Measurements from ENCODE around the gene TAX1BP1.

TAX1BP1 gene

GRCh38 chr7:27759491-27759890, 19.5 kb downstream of the TAX1BP1 start:
- H3K36me3 ChIP-seq (ENCODE audit: insufficient read depth, low read length) = peaks cover 6% of the 10 kb centered on the region
- H3K27ac ChIP-seq (ENCODE audit: low read depth, low read length) = no peak overlapping the region
- H3K4me1 ChIP-seq (ENCODE audit: insufficient read depth, low read length) = no peaks in the 10 kb centered on the region
- no peaks in the 10 kb centered on the region for H3K9me3 ChIP-seq (ENCODE audit: low read length)
- H3K9ac ChIP-seq (ENCODE audit: low read length) = no peak overlapping the region
- no peak overlapping the region for H3K4me3 ChIP-seq (ENCODE audit: low read depth in 1 of 2, low read length in 2 of 2)
- no peaks in the 10 kb centered on the region for H3K27me3 ChIP-seq (ENCODE audit: control insufficient read depth in 1 of 2, insufficient read depth in 2 of 2, low read length in 2 of 2)

DNA sequence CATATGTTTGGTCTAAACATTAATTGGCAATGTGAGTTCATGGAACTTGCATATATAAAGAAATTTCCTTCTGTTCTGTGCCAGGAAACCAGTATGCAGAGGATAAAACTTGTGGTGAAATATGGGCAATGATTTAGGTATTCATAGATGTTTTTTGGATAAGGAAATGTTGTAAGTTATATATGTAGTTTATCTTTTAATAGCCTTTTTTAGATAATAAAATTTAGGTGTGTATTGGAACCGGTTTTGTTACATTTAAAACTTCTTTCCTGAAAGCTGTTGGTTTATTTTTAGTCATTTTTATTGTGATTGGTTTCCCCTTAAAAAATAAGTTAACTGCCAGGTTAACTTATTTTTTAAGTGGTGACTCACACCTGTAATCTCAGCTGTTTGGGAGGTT, 22.1 kb downstream of the TAX1BP1 start:
- Histone ChIP-seq H3K27me3 (ENCODE audit: control insufficient read depth in 1 of 2, insufficient read depth in 2 of 2, low read length in 2 of 2) (no peaks in the 10 kb centered on the region), H3K4me1 (ENCODE audit: insufficient read depth, low read length) (no peaks in the 10 kb centered on the region), H3K36me3 (ENCODE audit: insufficient read depth, low read length) (peaks cover 9% of the 10 kb centered on the region), H3K27ac (ENCODE audit: low read depth, low read length) (no peak overlapping the region), H3K9ac (ENCODE audit: low read length) (no peak overlapping the region), H3K4me3 (ENCODE audit: low read depth in 1 of 2, low read length in 2 of 2) (no peak overlapping the region), H3K9me3 (ENCODE audit: low read length) (no peaks in the 10 kb centered on the region)

GRCh38 chr7:27763983-27764508, 24.1 kb downstream of the TAX1BP1 start:
- no peak overlapping the region for H3K27ac ChIP-seq (ENCODE audit: low read depth, low read length)
- no peak overlapping the region for H3K4me3 ChIP-seq (ENCODE audit: low read depth in 1 of 2, low read length in 2 of 2)
- peaks cover 3% of the 10 kb centered on the region for H3K36me3 ChIP-seq (ENCODE audit: insufficient read depth, low read length)
- H3K9me3 ChIP-seq (ENCODE audit: low read length) = no peaks in the 10 kb centered on the region
- H3K27me3 ChIP-seq (ENCODE audit: control insufficient read depth in 1 of 2, insufficient read depth in 2 of 2, low read length in 2 of 2) = no peaks in the 10 kb centered on the region
- no peaks in the 10 kb centered on the region for H3K4me1 ChIP-seq (ENCODE audit: insufficient read depth, low read length)
- no peak overlapping the region for H3K9ac ChIP-seq (ENCODE audit: low read length)

DNA sequence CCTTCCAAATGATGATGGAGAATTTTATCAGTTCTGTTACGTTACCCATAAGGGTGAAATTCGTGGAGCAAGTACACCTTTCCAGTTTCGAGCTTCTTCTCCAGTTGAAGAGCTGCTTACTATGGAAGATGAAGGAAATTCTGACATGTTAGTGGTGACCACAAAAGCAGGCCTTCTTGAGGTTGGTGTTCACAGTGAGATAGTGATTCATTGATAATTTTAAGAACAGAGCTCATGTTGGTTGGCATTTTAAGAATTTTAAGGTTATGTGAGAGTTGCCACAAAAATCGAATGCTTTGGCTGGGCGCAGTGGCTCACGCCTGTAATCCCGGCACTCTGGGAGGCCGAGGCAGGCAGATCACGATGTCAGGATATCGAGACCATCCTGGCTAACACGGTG, 25.9 kb downstream of the TAX1BP1 start:
- Histone ChIP-seq H3K27ac (ENCODE audit: low read depth, low read length) (no peak overlapping the region), H3K9ac (ENCODE audit: low read length) (no peak overlapping the region), H3K36me3 (ENCODE audit: insufficient read depth, low read length) (peaks cover 11% of the 10 kb centered on the region)

DNA sequence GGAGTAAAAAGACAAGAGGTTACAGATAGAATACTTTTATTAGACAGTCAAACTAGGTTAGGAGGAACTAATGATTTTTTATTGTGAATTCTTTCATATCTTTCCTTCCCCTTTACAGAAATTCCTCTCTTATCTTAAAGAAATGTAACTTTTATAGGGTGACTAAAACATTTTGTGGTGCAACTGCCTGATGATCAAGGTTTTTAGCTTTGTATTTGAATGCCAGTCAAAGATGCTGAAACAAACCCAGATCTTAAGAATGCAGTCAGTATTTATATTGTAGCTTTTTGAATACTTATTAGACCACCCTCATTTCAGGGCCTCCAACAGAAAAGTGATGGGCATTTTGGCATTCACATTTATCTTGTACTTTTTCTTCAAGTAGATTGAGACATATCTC, 27.4 kb downstream of the TAX1BP1 start:
- H3K27me3 ChIP-seq (ENCODE audit: control insufficient read depth in 1 of 2, insufficient read depth in 2 of 2, low read length in 2 of 2) = no peaks in the 10 kb centered on the region
- no peak overlapping the region for H3K9ac ChIP-seq (ENCODE audit: low read length)
- H3K4me1 ChIP-seq (ENCODE audit: insufficient read depth, low read length) = no peaks in the 10 kb centered on the region
- no peak overlapping the region for H3K27ac ChIP-seq (ENCODE audit: low read depth, low read length)
- no peak overlapping the region for H3K4me3 ChIP-seq (ENCODE audit: low read depth in 1 of 2, low read length in 2 of 2)
- peaks cover 11% of the 10 kb centered on the region for H3K36me3 ChIP-seq (ENCODE audit: insufficient read depth, low read length)
- H3K9me3 ChIP-seq (ENCODE audit: low read length) = no peaks in the 10 kb centered on the region

More for the DNA sequence above, 25.9 kb downstream of the TAX1BP1 start:
- H3K4me1 ChIP-seq (ENCODE audit: insufficient read depth, low read length) = no peaks in the 10 kb centered on the region
- H3K4me3 ChIP-seq (ENCODE audit: low read depth in 1 of 2, low read length in 2 of 2) = no peak overlapping the region
- no peaks in the 10 kb centered on the region for H3K9me3 ChIP-seq (ENCODE audit: low read length)
- no peaks in the 10 kb centered on the region for H3K27me3 ChIP-seq (ENCODE audit: control insufficient read depth in 1 of 2, insufficient read depth in 2 of 2, low read length in 2 of 2)

- Histone ChIP-seq H3K36me3 (ENCODE audit: insufficient read depth, low read length) (peaks cover 11% of the 10 kb centered on the region), H3K27me3 (ENCODE audit: control insufficient read depth in 1 of 2, insufficient read depth in 2 of 2, low read length in 2 of 2) (no peaks in the 10 kb centered on the region), H3K4me3 (ENCODE audit: low read depth in 1 of 2, low read length in 2 of 2) (no peak overlapping the region), H3K27ac (ENCODE audit: low read depth, low read length) (no peak overlapping the region), H3K4me1 (ENCODE audit: insufficient read depth, low read length) (no peaks in the 10 kb centered on the region), H3K9ac (ENCODE audit: low read length) (no peak overlapping the region), H3K9me3 (ENCODE audit: low read length) (no peaks in the 10 kb centered on the region)
Measured at GRCh38 chr7:27771111-27771510, 31.1 kb downstream of the TAX1BP1 start.

- H3K4me1 ChIP-seq (ENCODE audit: insufficient read depth, low read length) = no peaks in the 10 kb centered on the region
- H3K4me3 ChIP-seq (ENCODE audit: low read depth in 1 of 2, low read length in 2 of 2) = no peak overlapping the region
- H3K9me3 ChIP-seq (ENCODE audit: low read length) = no peaks in the 10 kb centered on the region
- H3K27me3 ChIP-seq (ENCODE audit: control insufficient read depth in 1 of 2, insufficient read depth in 2 of 2, low read length in 2 of 2) = no peaks in the 10 kb centered on the region
- H3K36me3 ChIP-seq (ENCODE audit: insufficient read depth, low read length) = peaks cover 8% of the 10 kb centered on the region
- no peak overlapping the region for H3K27ac ChIP-seq (ENCODE audit: low read depth, low read length)
- no peak overlapping the region for H3K9ac ChIP-seq (ENCODE audit: low read length)
Measured at GRCh38 chr7:27774717-27775328, 34.9 kb downstream of the TAX1BP1 start.

- Histone ChIP-seq H3K27me3 (ENCODE audit: control insufficient read depth in 1 of 2, insufficient read depth in 2 of 2, low read length in 2 of 2) (no peaks in the 10 kb centered on the region), H3K4me3 (ENCODE audit: low read depth in 1 of 2, low read length in 2 of 2) (no peak overlapping the region), H3K27ac (ENCODE audit: low read depth, low read length) (no peak overlapping the region), H3K9ac (ENCODE audit: low read length) (no peak overlapping the region), H3K4me1 (ENCODE audit: insufficient read depth, low read length) (no peaks in the 10 kb centered on the region), H3K9me3 (ENCODE audit: low read length) (no peaks in the 10 kb centered on the region), H3K36me3 (ENCODE audit: insufficient read depth, low read length) (peaks cover under 1% of the 10 kb centered on the region)
Measured at GRCh38 chr7:27775782-27776181, 35.8 kb downstream of the TAX1BP1 start.

DNA sequence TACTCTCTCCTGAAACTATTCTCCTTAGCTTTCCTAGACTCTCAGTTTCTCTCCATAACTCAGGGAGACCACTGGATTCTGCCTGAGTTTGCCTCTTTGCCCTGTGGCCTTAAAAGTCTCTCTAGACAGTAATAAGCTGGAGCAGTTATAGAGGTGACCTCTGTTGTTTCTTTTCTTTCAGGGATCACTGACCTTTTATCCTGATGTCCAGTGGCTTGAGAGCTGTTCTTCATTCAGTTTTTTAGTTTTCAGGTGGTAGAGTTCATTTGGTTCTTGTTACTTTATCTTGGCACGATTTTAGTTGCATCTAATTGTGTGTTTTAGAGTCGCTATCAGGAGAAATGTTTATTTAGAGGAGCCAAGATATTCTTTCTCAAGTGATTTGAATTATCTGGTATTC, 37.7 kb downstream of the TAX1BP1 start:
- no peaks in the 10 kb centered on the region for H3K27me3 ChIP-seq (ENCODE audit: control insufficient read depth in 1 of 2, insufficient read depth in 2 of 2, low read length in 2 of 2)
- no peak overlapping the region for H3K9ac ChIP-seq (ENCODE audit: low read length)
- no peaks in the 10 kb centered on the region for H3K4me1 ChIP-seq (ENCODE audit: insufficient read depth, low read length)
- no peak overlapping the region for H3K27ac ChIP-seq (ENCODE audit: low read depth, low read length)
- no peak overlapping the region for H3K4me3 ChIP-seq (ENCODE audit: low read depth in 1 of 2, low read length in 2 of 2)
- no peaks in the 10 kb centered on the region for H3K9me3 ChIP-seq (ENCODE audit: low read length)
- H3K36me3 ChIP-seq (ENCODE audit: insufficient read depth, low read length) = peaks cover 4% of the 10 kb centered on the region

DNA sequence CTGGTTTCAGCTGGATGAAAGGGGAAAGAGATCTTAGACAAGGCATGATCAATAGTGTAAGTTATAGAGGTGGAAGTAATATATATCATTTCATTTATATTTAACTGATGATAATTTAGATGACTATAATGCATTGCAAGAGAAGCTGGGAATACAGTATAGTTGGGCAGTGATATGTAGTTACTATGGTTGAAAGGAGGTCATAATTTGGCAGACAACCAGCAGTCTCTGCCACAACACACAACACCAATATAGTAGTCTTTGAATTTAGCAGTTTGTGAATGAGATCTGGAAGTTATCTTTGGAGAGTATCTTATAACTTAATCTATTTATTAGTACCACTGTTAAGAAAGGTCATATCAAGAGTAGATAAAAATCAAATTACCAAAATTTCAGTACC, 39.9 kb downstream of the TAX1BP1 start:
- Histone ChIP-seq H3K36me3 (ENCODE audit: insufficient read depth, low read length) (peaks cover 4% of the 10 kb centered on the region), H3K9ac (ENCODE audit: low read length) (no peak overlapping the region), H3K27ac (ENCODE audit: low read depth, low read length) (no peak overlapping the region), H3K4me3 (ENCODE audit: low read depth in 1 of 2, low read length in 2 of 2) (no peak overlapping the region), H3K4me1 (ENCODE audit: insufficient read depth, low read length) (peaks cover 8% of the 10 kb centered on the region), H3K27me3 (ENCODE audit: control insufficient read depth in 1 of 2, insufficient read depth in 2 of 2, low read length in 2 of 2) (no peaks in the 10 kb centered on the region), H3K9me3 (ENCODE audit: low read length) (no peaks in the 10 kb centered on the region)

- no peaks in the 10 kb centered on the region for H3K27me3 ChIP-seq (ENCODE audit: control insufficient read depth in 1 of 2, insufficient read depth in 2 of 2, low read length in 2 of 2)
- no peaks in the 10 kb centered on the region for H3K9me3 ChIP-seq (ENCODE audit: low read length)
- H3K9ac ChIP-seq (ENCODE audit: low read length) = no peak overlapping the region
- peaks cover 8% of the 10 kb centered on the region for H3K4me1 ChIP-seq (ENCODE audit: insufficient read depth, low read length)
- no peak overlapping the region for H3K27ac ChIP-seq (ENCODE audit: low read depth, low read length)
- H3K4me3 ChIP-seq (ENCODE audit: low read depth in 1 of 2, low read length in 2 of 2) = no peak overlapping the region
- peaks cover 8% of the 10 kb centered on the region for H3K36me3 ChIP-seq (ENCODE audit: insufficient read depth, low read length)
Measured at GRCh38 chr7:27781188-27781587, 41.2 kb downstream of the TAX1BP1 start.

DNA sequence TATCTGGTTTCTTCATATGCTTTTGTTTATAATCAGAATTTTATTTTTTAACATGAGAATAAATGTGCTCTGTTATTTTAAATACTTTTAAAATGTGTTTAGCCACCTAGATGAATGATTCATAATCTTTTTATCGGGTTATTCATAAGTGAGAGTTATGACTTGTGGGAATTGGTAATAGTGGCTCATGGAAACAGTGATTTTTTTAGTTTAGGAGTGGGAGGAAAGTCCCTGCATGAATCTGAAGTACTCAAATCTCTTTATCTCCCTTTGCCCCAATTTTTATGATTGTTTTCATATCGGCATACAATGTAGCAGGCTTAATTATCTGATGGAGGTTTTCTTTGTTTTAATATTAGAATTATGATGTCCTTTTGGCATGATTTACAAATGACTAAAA, 42.9 kb downstream of the TAX1BP1 start:
- Histone ChIP-seq H3K36me3 (ENCODE audit: insufficient read depth, low read length) (peaks cover 19% of the 10 kb centered on the region), H3K27me3 (ENCODE audit: control insufficient read depth in 1 of 2, insufficient read depth in 2 of 2, low read length in 2 of 2) (no peaks in the 10 kb centered on the region), H3K9ac (ENCODE audit: low read length) (no peak overlapping the region), H3K4me3 (ENCODE audit: low read depth in 1 of 2, low read length in 2 of 2) (no peak overlapping the region), H3K27ac (ENCODE audit: low read depth, low read length) (no peak overlapping the region), H3K4me1 (ENCODE audit: insufficient read depth, low read length) (peaks cover 8% of the 10 kb centered on the region), H3K9me3 (ENCODE audit: low read length) (no peaks in the 10 kb centered on the region)

All from muscle layer of colon (tissue), 2 donors.